Stimulated activated CD4-positive, alpha-beta T cell treated with anti-CD3 and anti-CD28 coated beads, Interleukin-12 subunit alpha, Interleukin-12 subunit beta, amount 100 ng/mL, for 24 hours (primary cell): ENCODE measurements around the gene SRGAP3.

Source experiments
- DNase-seq, 2 experiments: peaks; one replicate each; pipeline ENCODE4 v3.0.0-alpha.2; 2020; ENCODE audit warnings: low read depth in 2 of 2

The SRGAP3 gene

GRCh38 chr3:9173445-9173844 is 76.0 kb downstream of the SRGAP3 start:
- no peak for DNase-seq

GRCh38 chr3:9172851-9173321 is 76.6 kb downstream of the SRGAP3 start:
- DNase-seq, result no peak

GRCh38 chr3:9170851-9171160 is 78.6 kb downstream of the SRGAP3 start:
- DNase-seq, result no peak

GRCh38 chr3:9169956-9170850 is 79.2 kb downstream of the SRGAP3 start:
- DNase-seq, result no peak

GRCh38 chr3:9169326-9169725 is 80.1 kb downstream of the SRGAP3 start:
- DNase-seq, result no peak

- peak; percentile 25 to 65 for DNase-seq
These were observed 81.2 kb downstream of the SRGAP3 start for GRCh38 chr3:9168241-9168741.

- no peak for DNase-seq
These were observed 82.2 kb downstream of the SRGAP3 start for GRCh38 chr3:9167222-9167621.

- DNase-seq, result no peak
These were observed 84.0 kb downstream of the SRGAP3 start for GRCh38 chr3:9165421-9165820.

GRCh38 chr3:9163289-9163688 is 86.2 kb downstream of the SRGAP3 start:
- DNase-seq, result no peak

GRCh38 chr3:9161811-9162210 is 87.6 kb downstream of the SRGAP3 start:
- no peak for DNase-seq

- no peak for DNase-seq
These were observed 88.1 kb downstream of the SRGAP3 start for GRCh38 chr3:9161298-9161697.

GRCh38 chr3:9158865-9159630 is 90.4 kb downstream of the SRGAP3 start:
- DNase-seq, result no peak

- no peak for DNase-seq
These were observed 91.6 kb downstream of the SRGAP3 start for GRCh38 chr3:9157651-9158362.

- no peak for DNase-seq
These were observed 92.8 kb downstream of the SRGAP3 start for GRCh38 chr3:9156604-9157003.

- DNase-seq, result no peak
These were observed 94.4 kb downstream of the SRGAP3 start for GRCh38 chr3:9155028-9155427.

- no peak for DNase-seq
These were observed 95.4 kb downstream of the SRGAP3 start for GRCh38 chr3:9153904-9154619.

GRCh38 chr3:9151240-9151639 is 98.2 kb downstream of the SRGAP3 start:
- DNase-seq, result no peak

- DNase-seq, result no peak
These were observed 99.9 kb downstream of the SRGAP3 start for GRCh38 chr3:9149566-9149965.

- DNase-seq, result no peak
These were observed 101.6 kb downstream of the SRGAP3 start for GRCh38 chr3:9147896-9148266.

- DNase-seq, result no peak
These were observed 102.1 kb downstream of the SRGAP3 start for GRCh38 chr3:9147215-9147895.
